Gastrocnemius medialis (tissue), 4 donors: ENCODE data around the gene PIAS1. TPM values are rescaled to one million over a fixed set of nuclear protein-coding genes. Genes with fewer than 3 reads are reported as not detected.

Experiments
- ATAC-seq, 2 donors: fragments of 150-250 bp; one replicate each; pipeline ENCODE4 v1.9.1; 2016
- DNase-seq, 2 donors: peaks; one replicate each; pipeline ENCODE4 v3.0.0-alpha.2; 2019
- H3K27ac ChIP-seq, 4 donors: fragments of 200-600 bp; sonication (generic); 1 replicate in 1 of 4; 2 replicates in 3 of 4; pipeline ENCODE4 v1.5.1; 2016 to 2018; ENCODE audit warnings: mild to moderate bottlenecking in 2 of 4, moderate library complexity in 1 of 4
- H3K27me3 ChIP-seq, 3 donors: fragments of 200-600 bp; sonication (generic) in 2 of 3; 1 replicate in 1 of 3; 2 replicates in 2 of 3; pipeline versions ENCODE4 v1.5.1 to v1.6.0; 2016 to 2019; ENCODE audit warnings: mild to moderate bottlenecking in 1 of 3, moderate library complexity in 1 of 3
- H3K36me3 ChIP-seq, 2 donors: fragments of 200-600 bp; sonication (generic) in 1 of 2; one replicate each; pipeline ENCODE4 v1.5.1; 2017 to 2018
- H3K4me1 ChIP-seq, 2 donors: fragments of 200-600 bp; sonication (generic) in 1 of 2; one replicate each; pipeline ENCODE4 v1.5.1; 2016 to 2017; ENCODE audit warnings: mild to moderate bottlenecking in 2 of 2
- H3K4me3 ChIP-seq, 4 donors: fragments of 200-600 bp; sonication (generic) in 3 of 4; 1 replicate in 1 of 4; 2 replicates in 3 of 4; pipeline ENCODE4 v1.5.1; 2016 to 2019; ENCODE audit warnings: mild to moderate bottlenecking in 2 of 4
- H3K9me3 ChIP-seq, 3 donors: fragments of 200-600 bp; sonication (generic) in 2 of 3; 1 replicate in 1 of 3; 2 replicates in 2 of 3; pipeline ENCODE4 v1.5.1; 2016 to 2019
- POLR2A ChIP-seq, 2 donors: fragments of 450-650 bp; IDR thresholded peaks; one replicate each; pipeline ENCODE4 v1.6.1; 2017; ENCODE audit warnings: antibody characterized with exemption in 2 of 2, mild to moderate bottlenecking in 2 of 2, moderate library complexity in 2 of 2
- in situ Hi-C, 4 donors: fragments of 200-750 bp; cut with MboI; loops; one replicate each; pipeline versions ENCODE4 v1.15.0 to v1.8.0; 2017; ENCODE audit warnings: low sequenced_read_pairs in 4 of 4
- intact Hi-C: fragments of 100-400 bp; cut with DNase I; formaldehyde crosslinking; loops from one replicate; pipeline ENCODE4 v1.15.1; 2023; ENCODE audit warnings: low total_unique reads
- total RNA-seq, 4 donors: library from RNA; depleted of rRNA; stranded (reverse); fragments of >200 nt; gene quantifications; one replicate each; pipeline versions ENCODE4 v1.1.0 to v1.2.3, GENCODE V29; 2016
- TF ChIP-seq, protein P1 (sequence below), 5 experiments: fragments of 450-650 bp in 3 of 5; fragments of 200-600 bp in 2 of 5; sonication (generic) in 2 of 5; IDR thresholded peaks in 4 of 5; conservative IDR thresholded peaks in 1 of 5; 1 replicate in 4 of 5; 2 replicates in 1 of 5; pipeline ENCODE4 v1.5.1; 2016 to 2019; ENCODE audit warnings: antibody characterized with exemption in 5 of 5, mild to moderate bottlenecking in 3 of 5, moderate library complexity in 3 of 5

PIAS1 gene
- total RNA-seq, 4 donors from 2014 or later, result 16.4 to 71.9 (median 23.5) TPM

DNA sequence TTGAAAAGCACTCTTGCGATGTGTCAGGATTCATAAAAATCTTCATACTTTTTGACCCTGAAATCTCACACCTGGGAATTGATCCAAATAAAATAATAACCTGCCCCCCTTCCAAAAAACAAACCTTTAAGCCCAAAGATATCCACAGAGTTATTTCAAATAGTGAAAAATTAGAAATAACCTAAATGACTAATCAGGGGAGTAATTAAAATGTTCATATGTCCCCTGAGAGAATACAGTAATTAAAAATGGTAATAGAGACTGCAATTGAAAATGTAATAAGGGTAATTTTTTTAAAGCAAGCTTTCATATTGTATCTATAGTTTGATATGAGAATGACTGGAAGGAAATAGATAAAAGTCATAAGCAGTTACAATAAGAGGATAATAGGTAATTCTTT is 83.0 kb downstream of the PIAS1 start:
- in situ Hi-C loops, result no loop called here
- no peak for TF ChIP-seq POLR2A (IDR thresholded peaks at IDR 0.05)
- TF ChIP-seq, protein P1, sequence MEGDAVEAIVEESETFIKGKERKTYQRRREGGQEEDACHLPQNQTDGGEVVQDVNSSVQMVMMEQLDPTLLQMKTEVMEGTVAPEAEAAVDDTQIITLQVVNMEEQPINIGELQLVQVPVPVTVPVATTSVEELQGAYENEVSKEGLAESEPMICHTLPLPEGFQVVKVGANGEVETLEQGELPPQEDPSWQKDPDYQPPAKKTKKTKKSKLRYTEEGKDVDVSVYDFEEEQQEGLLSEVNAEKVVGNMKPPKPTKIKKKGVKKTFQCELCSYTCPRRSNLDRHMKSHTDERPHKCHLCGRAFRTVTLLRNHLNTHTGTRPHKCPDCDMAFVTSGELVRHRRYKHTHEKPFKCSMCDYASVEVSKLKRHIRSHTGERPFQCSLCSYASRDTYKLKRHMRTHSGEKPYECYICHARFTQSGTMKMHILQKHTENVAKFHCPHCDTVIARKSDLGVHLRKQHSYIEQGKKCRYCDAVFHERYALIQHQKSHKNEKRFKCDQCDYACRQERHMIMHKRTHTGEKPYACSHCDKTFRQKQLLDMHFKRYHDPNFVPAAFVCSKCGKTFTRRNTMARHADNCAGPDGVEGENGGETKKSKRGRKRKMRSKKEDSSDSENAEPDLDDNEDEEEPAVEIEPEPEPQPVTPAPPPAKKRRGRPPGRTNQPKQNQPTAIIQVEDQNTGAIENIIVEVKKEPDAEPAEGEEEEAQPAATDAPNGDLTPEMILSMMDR (IDR thresholded peaks at IDR 0.05 in 4 of 5, conservative IDR thresholded peaks at IDR 0.05 in 1 of 5), result no peak
- H3K4me1 ChIP-seq, result no peaks in the 10 kb centered on the region
- ATAC-seq (no peak), DNase-seq (no peak)
- no peaks in the 10 kb centered on the region for H3K27me3 ChIP-seq
- no peak overlapping the region for H3K4me3 ChIP-seq
- H3K36me3 ChIP-seq, result no peaks in the 10 kb centered on the region
- H3K27ac ChIP-seq, result no peak overlapping the region
- intact Hi-C loops, result no loop called here
- no peaks in the 10 kb centered on the region for H3K9me3 ChIP-seq

DNA sequence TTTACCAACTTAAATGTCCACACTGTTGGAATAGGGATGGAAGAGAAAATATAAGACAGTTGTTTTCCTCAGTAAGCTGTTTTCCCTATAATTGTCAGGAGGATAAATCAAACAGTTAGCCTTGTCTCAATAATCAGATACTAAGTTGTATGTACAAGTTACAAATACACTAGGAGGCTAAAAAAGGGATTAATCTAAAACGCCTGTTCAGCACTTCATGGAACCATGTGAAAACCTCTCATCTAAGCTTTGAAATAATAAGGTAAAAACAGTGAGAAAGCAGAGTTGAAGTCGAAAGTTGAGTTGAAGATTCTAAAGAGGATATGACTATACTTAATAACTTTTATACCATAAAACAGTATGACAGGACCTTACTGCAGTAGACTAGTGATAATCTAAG is 89.0 kb downstream of the PIAS1 start:
- peaks cover 0 to 8% of the 10 kb centered on the region in 2 donors for H3K36me3 ChIP-seq
- DNase-seq (no peak), ATAC-seq (no peak)
- H3K27me3 ChIP-seq, result no peaks in the 10 kb centered on the region
- TF ChIP-seq POLR2A (IDR thresholded peaks at IDR 0.05), result no peak
- TF ChIP-seq, protein P1 (IDR thresholded peaks at IDR 0.05 in 4 of 5, conservative IDR thresholded peaks at IDR 0.05 in 1 of 5), result no peak
- H3K27ac ChIP-seq, result no peak overlapping the region
- in situ Hi-C loops, result no loop called here
- H3K4me3 ChIP-seq, result no peak overlapping the region
- intact Hi-C loops, result no loop called here
- no peaks in the 10 kb centered on the region for H3K4me1 ChIP-seq
- H3K9me3 ChIP-seq, result no peaks in the 10 kb centered on the region

DNA sequence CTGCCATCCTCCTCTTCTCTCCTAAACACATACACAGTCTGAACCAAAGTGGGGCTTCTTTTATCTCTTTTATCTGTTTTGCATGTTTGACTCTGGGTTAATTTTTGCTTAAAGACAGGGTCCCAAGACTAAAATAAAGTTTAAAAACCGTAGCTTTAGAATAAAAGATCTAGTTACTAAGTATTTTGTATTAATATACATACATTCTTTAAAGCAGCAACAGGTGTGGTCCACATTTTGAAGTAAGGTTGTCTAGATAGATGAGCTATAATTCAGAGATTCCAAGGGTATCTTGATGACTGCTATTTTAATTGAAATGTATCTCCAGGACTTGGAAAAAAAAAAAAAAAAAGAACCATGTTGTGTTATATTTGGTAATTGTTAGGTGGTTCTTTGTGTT is 89.7 kb downstream of the PIAS1 start:
- Histone ChIP-seq H3K9me3 (no peaks in the 10 kb centered on the region), H3K27ac (no peak overlapping the region), H3K4me1 (no peaks in the 10 kb centered on the region), H3K27me3 (no peaks in the 10 kb centered on the region), H3K36me3 (peaks cover 0 to 8% of the 10 kb centered on the region in 2 donors), H3K4me3 (no peak overlapping the region)
- intact Hi-C loops, result no loop called here
- DNase-seq (no peak), ATAC-seq (no peak)
- TF ChIP-seq POLR2A (IDR thresholded peaks at IDR 0.05), result no peak
- TF ChIP-seq, protein P1 (IDR thresholded peaks at IDR 0.05 in 4 of 5, conservative IDR thresholded peaks at IDR 0.05 in 1 of 5), result no peak
- in situ Hi-C loops, result no loop called here

DNA sequence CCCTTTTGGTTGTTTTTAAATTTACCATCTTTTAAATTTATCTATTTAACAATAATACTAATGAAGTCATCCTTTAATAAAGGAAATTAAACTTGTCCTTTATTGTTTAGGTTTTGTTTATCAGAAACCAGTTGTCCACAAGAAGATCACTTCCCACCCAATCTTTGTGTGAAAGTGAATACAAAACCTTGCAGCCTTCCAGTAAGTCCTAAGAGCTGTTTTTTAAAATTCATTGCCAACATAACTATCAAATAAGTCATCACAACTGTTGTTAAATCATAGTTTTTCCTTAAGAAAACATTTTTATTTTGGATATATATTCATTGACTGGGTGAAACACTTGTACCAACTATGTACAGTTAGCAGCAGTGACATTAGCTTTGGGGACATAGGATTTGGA is 91.6 kb downstream of the PIAS1 start:
- DNase-seq, result no peak
- H3K36me3 ChIP-seq, result peaks cover 0 to 8% of the 10 kb centered on the region in 2 donors

More for the DNA sequence above, 91.6 kb downstream of the PIAS1 start:
- TF ChIP-seq POLR2A (IDR thresholded peaks at IDR 0.05), result no peak
- TF ChIP-seq, protein P1 (IDR thresholded peaks at IDR 0.05 in 4 of 5, conservative IDR thresholded peaks at IDR 0.05 in 1 of 5), result no peak
- no peak overlapping the region for H3K27ac ChIP-seq
- ATAC-seq, result no peak
- H3K9me3 ChIP-seq, result no peaks in the 10 kb centered on the region
- no peaks in the 10 kb centered on the region for H3K27me3 ChIP-seq
- intact Hi-C loops, result no loop called here
- in situ Hi-C loops, result loop anchor here in 1 of 4 donors (5.0 kb wide), 1 partner anchor 283 kb away; no protein-coding TSS in a partner anchor
- H3K4me3 ChIP-seq, result no peak overlapping the region
- no peaks in the 10 kb centered on the region for H3K4me1 ChIP-seq
